Effector memory CD8-positive, alpha-beta T cell (primary cell): ENCODE measurements around the gene UBE2D2.
"Not testable (repeated sequence)": the region's sequence is repeated elsewhere in the genome, so short reads cannot be mapped to it uniquely, and the experiment has no call there.

Experiments used
- ATAC-seq: fragments of 150-1000 bp; cut with Tn5 transposase; replicated peaks from 2 replicates; pipeline ENCODE4 v1.10.0; 2021; ENCODE audit warnings: mild to moderate bottlenecking, moderate library complexity
- DNase-seq, 3 experiments: peaks; one replicate each; pipeline ENCODE4 v3.0.0; 2021
- H3K27ac Mint-ChIP-seq, 2 donors: one replicate each; pipeline ENCODE4 v1.8.0; 2022; ENCODE audit warnings: mild to moderate bottlenecking in 2 of 2, mixed read lengths in 2 of 2, moderate library complexity in 2 of 2
- H3K27me3 Mint-ChIP-seq, 2 donors: one replicate each; pipeline ENCODE4 v1.8.0; 2022; ENCODE audit warnings: mixed read lengths in 2 of 2
- H3K36me3 Mint-ChIP-seq: one replicate; pipeline ENCODE4 v1.8.0; 2022; ENCODE audit warnings: mild to moderate bottlenecking, moderate library complexity, mixed read lengths; ENCODE audit not compliant: insufficient read depth
- H3K4me1 Mint-ChIP-seq, 2 donors: one replicate each; pipeline ENCODE4 v1.8.0; 2022; ENCODE audit warnings: low read depth in 2 of 2, mixed read lengths in 2 of 2
- H3K4me3 Mint-ChIP-seq, 2 donors: one replicate each; pipeline ENCODE4 v1.8.0; 2022; ENCODE audit warnings: mild to moderate bottlenecking in 2 of 2, mixed read lengths in 2 of 2, moderate library complexity in 2 of 2
- H3K9me3 Mint-ChIP-seq, 2 donors: one replicate each; pipeline ENCODE4 v1.8.0; 2022; ENCODE audit warnings: mixed read lengths in 2 of 2
- total RNA-seq, 9 experiments: gene quantifications; one replicate each; lab custom pipeline; 2026; lab: John Stamatoyannopoulos, UW

The UBE2D2 gene
- 83.8 to 150 (median 124) reads per million in 9 experiments for total RNA-seq

DNA sequence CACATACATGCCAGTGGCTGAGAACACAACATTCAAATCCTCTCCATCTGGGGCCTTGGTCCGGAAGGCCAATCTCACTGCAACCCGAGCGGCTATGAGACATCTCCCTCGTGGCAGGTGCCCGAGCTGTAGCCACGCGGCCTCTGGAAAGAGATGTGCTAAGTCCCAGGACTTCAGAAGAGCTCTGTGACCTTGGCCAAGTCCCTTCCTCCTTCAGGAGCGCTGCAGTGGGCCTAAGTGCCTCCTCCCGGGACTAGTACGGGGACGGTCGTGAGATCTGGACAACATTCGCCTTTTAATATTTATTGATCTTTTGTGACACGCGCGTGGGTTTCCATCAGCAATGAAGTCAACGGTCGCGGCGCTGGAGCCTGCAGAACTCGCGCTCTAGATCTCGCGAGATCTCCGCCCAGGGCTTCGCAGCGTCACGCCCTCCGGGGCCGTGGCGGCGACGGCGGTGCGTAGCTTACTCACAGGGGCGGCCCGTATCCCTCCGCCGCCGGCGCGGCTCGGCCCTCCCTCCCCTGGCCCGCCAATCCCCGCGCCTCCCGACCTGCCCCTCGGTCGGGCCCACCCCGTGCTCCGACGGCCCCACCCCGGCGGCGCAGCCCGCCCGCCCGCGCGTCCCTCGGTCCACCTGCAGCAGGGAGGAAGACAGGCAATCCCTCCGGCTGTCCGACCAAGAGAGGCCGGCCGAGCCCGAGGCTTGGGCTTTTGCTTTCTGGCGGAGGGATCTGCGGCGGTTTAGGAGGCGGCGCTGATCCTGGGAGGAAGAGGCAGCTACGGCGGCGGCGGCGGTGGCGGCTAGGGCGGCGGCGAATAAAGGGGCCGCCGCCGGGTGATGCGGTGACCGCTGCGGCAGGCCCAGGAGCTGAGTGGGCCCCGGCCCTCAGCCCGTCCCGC, at the start of gene UBE2D2:
TSS of gene UBE2D2 (plus strand) at position 588 of the 903 bp plus-strand sequence. CDS start 453 bp downstream, outside the sequence.
- H3K4me1 Mint-ChIP-seq, result peaks cover 31 to 38% of the 10 kb centered on the region in 2 donors
- H3K4me3 Mint-ChIP-seq, result peak within 1 kb of the TSS; percentile 84 to 92
- no peaks in the 10 kb centered on the region for H3K27me3 Mint-ChIP-seq
- ATAC-seq (peak; percentile 88), DNase-seq (peak; percentile 95 to 97 (median 96))
- no peaks in the 10 kb centered on the region for H3K9me3 Mint-ChIP-seq
- peaks cover 46% of the 10 kb centered on the region for H3K36me3 Mint-ChIP-seq
- H3K27ac Mint-ChIP-seq, result peak within 1 kb of the TSS; percentile 93 to 96

GRCh38 chr5:139512786-139513390, 48.3 kb upstream of the UBE2D2 start:
- H3K27ac Mint-ChIP-seq, result peak overlapping the region in 1 of 2 donors; percentile 18
- peak overlapping the region; percentile 80 to 82 for H3K4me3 Mint-ChIP-seq

GRCh38 chr5:139513434-139513833, 47.7 kb upstream of the UBE2D2 start:
- not testable (repeated sequence) for H3K4me3 Mint-ChIP-seq, H3K9me3 Mint-ChIP-seq, H3K27me3 Mint-ChIP-seq, H3K27ac Mint-ChIP-seq
- Mint-ChIP-seq H3K4me1 (peaks cover 38 to 41% of the 10 kb centered on the region in 2 donors), H3K36me3 (peaks cover 10% of the 10 kb centered on the region)
- DNase-seq (peak; percentile 70 to 78 (median 76)), ATAC-seq (peak; percentile 61)

More at GRCh38 chr5:139512786-139513390, 48.3 kb upstream of the UBE2D2 start:
- H3K27me3 Mint-ChIP-seq, result no peaks in the 10 kb centered on the region
- DNase-seq, result no peak
- H3K4me1 Mint-ChIP-seq, result peaks cover 33 to 38% of the 10 kb centered on the region in 2 donors
- ATAC-seq, result no peak
- peaks cover 5% of the 10 kb centered on the region for H3K36me3 Mint-ChIP-seq
- H3K9me3 Mint-ChIP-seq, result no peaks in the 10 kb centered on the region

GRCh38 chr5:139513852-139514485, 47.2 kb upstream of the UBE2D2 start:
- no peak for ATAC-seq
- DNase-seq, result no peak
- H3K4me1 Mint-ChIP-seq, result peaks cover 43 to 47% of the 10 kb centered on the region in 2 donors
- H3K4me3 Mint-ChIP-seq, result no peak overlapping the region
- no peaks in the 10 kb centered on the region for H3K27me3 Mint-ChIP-seq
- H3K36me3 Mint-ChIP-seq, result peaks cover 12% of the 10 kb centered on the region
- no peak overlapping the region for H3K27ac Mint-ChIP-seq
- H3K9me3 Mint-ChIP-seq, result no peaks in the 10 kb centered on the region

DNA sequence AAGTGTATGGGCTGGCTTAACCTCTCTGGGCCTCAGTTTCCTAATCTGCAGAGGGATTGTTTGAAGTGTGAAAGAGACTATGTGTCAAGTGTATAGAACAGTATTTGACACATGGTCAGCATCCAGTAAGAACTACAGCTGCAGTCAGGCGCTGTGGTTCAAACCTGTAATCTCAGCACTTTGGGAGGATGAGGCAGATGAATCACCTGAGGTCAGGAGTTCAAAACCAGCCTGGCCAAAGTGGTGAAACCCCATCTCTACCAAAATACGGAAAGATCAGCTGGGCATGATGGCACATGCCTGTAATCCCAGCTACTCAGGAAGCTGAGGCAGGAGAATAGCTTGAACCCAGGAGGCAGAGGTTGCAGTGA, 46.7 kb upstream of the UBE2D2 start:
- ATAC-seq, result no peak
- Mint-ChIP-seq H3K27ac (no peak overlapping the region), H3K36me3 (peaks cover 12% of the 10 kb centered on the region), H3K9me3 (no peaks in the 10 kb centered on the region), H3K27me3 (no peaks in the 10 kb centered on the region), H3K4me3 (no peak overlapping the region), H3K4me1 (peaks cover 44 to 47% of the 10 kb centered on the region in 2 donors)
- no peak for DNase-seq

DNA sequence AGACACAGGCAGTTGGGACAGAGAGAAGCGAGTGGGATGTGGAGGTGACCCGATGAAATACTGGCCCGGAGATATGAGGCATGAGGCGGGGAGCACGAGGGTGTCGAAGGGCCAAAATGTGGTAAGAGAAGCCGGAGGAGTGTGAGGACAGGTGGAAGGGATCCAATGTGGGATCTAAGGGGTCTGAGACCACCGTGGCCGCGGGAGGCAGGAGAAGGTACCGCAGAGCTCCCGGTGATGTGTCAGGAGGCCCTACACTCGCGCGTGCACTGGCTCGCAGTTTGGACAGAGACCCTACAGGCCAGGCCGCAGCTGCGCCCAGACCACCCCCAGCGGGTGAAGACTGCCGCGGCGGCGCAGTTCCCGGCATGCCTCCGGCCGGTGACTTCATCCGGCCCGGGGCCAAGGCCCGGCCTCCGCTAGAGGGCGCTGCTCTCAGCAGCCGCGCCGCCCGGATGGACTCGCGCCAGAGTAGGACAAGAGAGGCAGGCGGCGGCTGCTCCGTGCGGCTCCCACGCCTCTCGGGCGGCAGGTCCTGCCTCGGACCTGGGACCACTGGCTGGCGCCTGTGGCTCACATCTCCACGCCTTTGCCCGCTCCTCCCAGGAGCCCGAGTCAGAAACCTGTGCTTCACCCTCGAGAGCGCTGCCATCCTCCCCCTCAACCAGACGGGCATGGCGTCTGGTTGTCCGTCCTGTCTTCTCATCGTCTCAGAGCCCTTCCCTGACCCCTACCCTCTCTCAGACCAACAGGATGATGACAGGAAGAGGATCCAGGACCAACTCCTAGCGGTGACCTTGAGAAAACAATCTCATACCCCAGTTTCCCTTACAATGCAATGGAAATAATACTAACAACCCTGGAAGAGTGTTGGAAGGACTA, 43.2 kb upstream of the UBE2D2 start:
- DNase-seq (peak; percentile 87 to 92 (median 89)), ATAC-seq (peak; percentile 95)
- H3K27me3 Mint-ChIP-seq, result no peaks in the 10 kb centered on the region
- peaks cover 12% of the 10 kb centered on the region for H3K36me3 Mint-ChIP-seq
- H3K4me3 Mint-ChIP-seq, result peak overlapping the region; percentile 79 to 81
- peaks cover 19 to 22% of the 10 kb centered on the region in 2 donors for H3K4me1 Mint-ChIP-seq
- no peaks in the 10 kb centered on the region for H3K9me3 Mint-ChIP-seq
- peak overlapping the region; percentile 73 to 94 for H3K27ac Mint-ChIP-seq

GRCh38 chr5:139523635-139524445, 37.3 kb upstream of the UBE2D2 start:
- Mint-ChIP-seq H3K27me3 (no peaks in the 10 kb centered on the region), H3K4me1 (peaks cover 2% of the 10 kb centered on the region in 2 donors), H3K36me3 (no peaks in the 10 kb centered on the region), H3K27ac (no peak overlapping the region), H3K9me3 (no peaks in the 10 kb centered on the region), H3K4me3 (no peak overlapping the region)
- no peak for ATAC-seq
- no peak for DNase-seq

DNA sequence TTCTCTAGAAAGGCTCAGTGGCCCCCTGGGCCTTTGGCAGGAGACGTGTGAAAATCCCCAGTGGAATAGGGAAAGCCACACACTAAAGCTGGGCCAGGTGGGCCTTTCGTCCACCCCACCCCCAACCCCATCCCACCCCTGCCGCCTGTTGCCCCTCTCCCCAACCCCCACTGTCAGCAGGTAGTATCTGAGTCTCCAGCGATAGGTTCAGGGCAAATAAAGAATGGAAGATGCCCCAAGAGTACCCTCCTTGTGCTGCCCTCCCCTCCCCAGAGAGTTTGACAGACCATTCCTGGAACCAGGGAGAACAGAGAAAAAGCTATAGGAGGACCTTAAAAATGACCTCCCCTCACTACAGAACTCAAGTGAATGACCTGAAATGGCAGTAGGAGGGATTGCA, 36.7 kb upstream of the UBE2D2 start:
- H3K4me1 Mint-ChIP-seq, result no peaks in the 10 kb centered on the region
- DNase-seq, result no peak
- H3K4me3 Mint-ChIP-seq, result no peak overlapping the region
- no peak overlapping the region for H3K27ac Mint-ChIP-seq
- H3K36me3 Mint-ChIP-seq, result no peaks in the 10 kb centered on the region
- no peaks in the 10 kb centered on the region for H3K27me3 Mint-ChIP-seq
- H3K9me3 Mint-ChIP-seq, result no peaks in the 10 kb centered on the region
- no peak for ATAC-seq

DNA sequence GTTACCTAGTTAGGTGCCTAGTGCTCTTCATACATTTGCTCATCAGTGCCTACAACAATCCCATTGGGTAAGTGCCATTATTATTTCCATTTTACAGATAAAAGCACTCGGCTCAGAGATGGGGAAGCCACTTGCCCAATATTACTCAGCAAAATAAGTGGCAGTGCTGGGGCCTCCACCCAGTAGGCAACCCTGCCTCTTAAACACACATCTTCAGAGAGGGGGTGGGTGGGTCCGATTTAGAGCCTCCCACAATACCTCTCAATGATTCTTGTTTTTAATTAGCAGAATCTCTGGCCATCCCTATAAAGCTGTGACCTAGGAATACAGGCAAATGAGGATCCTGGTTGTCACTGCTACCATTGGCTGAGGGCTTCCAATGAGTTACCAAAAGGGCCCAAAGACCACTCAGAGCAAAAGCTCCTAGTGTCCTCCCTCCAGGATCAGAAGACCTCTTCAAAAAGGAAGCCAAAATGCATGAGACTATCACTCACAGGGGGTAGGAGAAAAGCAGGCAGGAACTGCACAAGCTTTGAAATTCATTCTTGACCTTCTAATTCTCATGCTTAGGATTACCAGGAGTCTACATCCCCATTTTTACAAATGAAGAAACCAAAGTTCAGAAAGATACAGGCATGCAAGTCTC, 36.1 kb upstream of the UBE2D2 start:
- no peak for DNase-seq
- Mint-ChIP-seq H3K36me3 (no peaks in the 10 kb centered on the region), H3K9me3 (no peaks in the 10 kb centered on the region), H3K4me3 (no peak overlapping the region), H3K27me3 (no peaks in the 10 kb centered on the region), H3K27ac (no peak overlapping the region), H3K4me1 (no peaks in the 10 kb centered on the region)
- ATAC-seq, result no peak

DNA sequence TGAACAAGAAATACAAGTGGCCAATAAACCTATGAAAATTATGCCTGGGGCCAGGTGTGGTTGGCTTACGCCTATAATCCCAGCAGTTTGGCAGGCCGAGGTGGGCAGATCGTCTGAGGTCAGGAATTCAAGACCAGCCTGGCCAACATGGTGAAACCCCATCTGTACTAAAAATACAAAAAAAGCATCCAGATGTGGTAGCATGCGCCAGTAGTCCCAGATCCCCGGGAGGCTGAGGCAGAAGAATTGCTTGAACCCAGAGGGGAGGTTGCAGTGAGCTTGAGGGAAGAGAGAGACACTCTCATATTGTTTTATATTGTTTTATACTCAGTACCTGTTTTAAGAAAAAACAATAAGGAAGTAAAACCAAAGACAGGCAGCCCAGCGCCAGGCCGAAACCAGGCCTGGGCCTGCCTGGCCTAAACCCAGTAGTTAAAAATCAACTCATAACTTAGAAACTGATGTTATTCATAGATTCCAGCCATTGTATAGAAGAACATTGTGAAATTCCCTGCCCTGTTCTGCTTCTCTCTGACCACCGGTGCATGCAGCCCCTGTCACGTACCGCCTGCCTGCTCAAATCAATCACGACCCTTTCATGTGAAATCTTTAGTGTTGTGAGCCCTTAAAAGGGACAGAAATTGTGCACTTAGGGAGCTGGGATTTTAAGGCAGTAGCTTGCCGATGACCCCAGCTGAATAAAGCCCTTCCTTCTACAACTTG, 35.4 kb upstream of the UBE2D2 start:
- H3K4me3 Mint-ChIP-seq, ATAC-seq, H3K9me3 Mint-ChIP-seq, H3K27me3 Mint-ChIP-seq, H3K27ac Mint-ChIP-seq, H3K36me3 Mint-ChIP-seq, DNase-seq, H3K4me1 Mint-ChIP-seq: not testable (repeated sequence)

GRCh38 chr5:139526309-139527089, 34.6 kb upstream of the UBE2D2 start:
- H3K4me1 Mint-ChIP-seq, DNase-seq, H3K27me3 Mint-ChIP-seq, H3K4me3 Mint-ChIP-seq, H3K9me3 Mint-ChIP-seq, ATAC-seq, H3K36me3 Mint-ChIP-seq, H3K27ac Mint-ChIP-seq: not testable (repeated sequence)
